ENCODE data around the gene GABARAP. TPM values are rescaled to one million over a fixed set of nuclear protein-coding genes. Genes with fewer than 3 reads are reported as not detected.

GABARAP gene
- total and polyA plus RNA-seq, 2 donors (not counting 1 experiment from before 2014, with no cell fraction given), result 173 to 1,154 TPM

- DNase-seq (ENCODE audit: low read depth in 2 of 2), result no peak
- Histone ChIP-seq H3K9me3 (ENCODE audit: control insufficient read depth, insufficient read depth, low read depth, low read length) (no peaks in the 10 kb centered on the region), H3K27ac (ENCODE audit: insufficient read depth, low read length) (no peak overlapping the region), H3K36me3 (ENCODE audit: control insufficient read depth, insufficient read depth, low read length) (peaks cover 1% of the 10 kb centered on the region), H4K20me1 (ENCODE audit: control insufficient read depth, extremely low read depth, insufficient read depth, low read length) (no peaks in the 10 kb centered on the region), H2AFZ (ENCODE audit: low read length) (no peak overlapping the region), H3K4me2 (ENCODE audit: extremely low read depth, insufficient read depth, low read length) (no peak overlapping the region), H3K4me1 (ENCODE audit: control insufficient read depth, extremely low read depth, insufficient read depth, low read length) (peaks cover 2% of the 10 kb centered on the region), H3K27me3 (ENCODE audit: control insufficient read depth, insufficient read depth, low read length) (no peaks in the 10 kb centered on the region), H3K79me2 (ENCODE audit: control insufficient read depth, insufficient read depth, low read length) (no peaks in the 10 kb centered on the region), H3K4me3 (replicated peaks in 1 of 4; ENCODE audit: control extremely low read depth in 1 of 4, insufficient read depth in 1 of 4, low read depth in 3 of 4, low read length in 4 of 4) (no peak overlapping the region), H3K9ac (ENCODE audit: insufficient read depth, low read length) (no peak overlapping the region)
- no peak for TF ChIP-seq CTCF (conservative IDR thresholded peaks at IDR 0.05 in 1 of 2, IDR thresholded peaks at IDR 0.05 in 1 of 2; ENCODE audit: low read depth in 1 of 2, low read length in 2 of 2)
- no peak for TF ChIP-seq EZH2 (IDR thresholded peaks at IDR 0.05; ENCODE audit: low read length, missing control alignments)
These were observed 17.3 kb upstream of the GABARAP start for GRCh38 chr17:7259555-7259889.

- Histone ChIP-seq H4K20me1 (ENCODE audit: control insufficient read depth, extremely low read depth, insufficient read depth, low read length) (no peaks in the 10 kb centered on the region), H3K9me3 (ENCODE audit: control insufficient read depth, insufficient read depth, low read depth, low read length) (no peaks in the 10 kb centered on the region), H3K27ac (ENCODE audit: insufficient read depth, low read length) (no peak overlapping the region), H3K79me2 (ENCODE audit: control insufficient read depth, insufficient read depth, low read length) (no peaks in the 10 kb centered on the region), H3K9ac (ENCODE audit: insufficient read depth, low read length) (no peak overlapping the region), H3K36me3 (ENCODE audit: control insufficient read depth, insufficient read depth, low read length) (peaks cover 1% of the 10 kb centered on the region), H2AFZ (ENCODE audit: low read length) (no peak overlapping the region), H3K4me3 (replicated peaks in 1 of 4; ENCODE audit: control extremely low read depth in 1 of 4, insufficient read depth in 1 of 4, low read depth in 3 of 4, low read length in 4 of 4) (no peak overlapping the region), H3K27me3 (ENCODE audit: control insufficient read depth, insufficient read depth, low read length) (no peaks in the 10 kb centered on the region), H3K4me1 (ENCODE audit: control insufficient read depth, extremely low read depth, insufficient read depth, low read length) (no peaks in the 10 kb centered on the region), H3K4me2 (ENCODE audit: extremely low read depth, insufficient read depth, low read length) (no peak overlapping the region)
- peak; percentile 34 to 39 for DNase-seq (ENCODE audit: low read depth in 2 of 2)
- TF ChIP-seq CTCF (conservative IDR thresholded peaks at IDR 0.05 in 1 of 2, IDR thresholded peaks at IDR 0.05 in 1 of 2; ENCODE audit: low read depth in 1 of 2, low read length in 2 of 2), result no peak
- TF ChIP-seq EZH2 (IDR thresholded peaks at IDR 0.05; ENCODE audit: low read length, missing control alignments), result no peak
These were observed 16.7 kb upstream of the GABARAP start for GRCh38 chr17:7258731-7259554.

GRCh38 chr17:7256766-7257456, 14.7 kb upstream of the GABARAP start:
- H2AFZ ChIP-seq (ENCODE audit: low read length), result no peak overlapping the region
- TF ChIP-seq EZH2 (IDR thresholded peaks at IDR 0.05; ENCODE audit: low read length, missing control alignments), result no peak
- no peak for TF ChIP-seq CTCF (conservative IDR thresholded peaks at IDR 0.05 in 1 of 2, IDR thresholded peaks at IDR 0.05 in 1 of 2; ENCODE audit: low read depth in 1 of 2, low read length in 2 of 2)
- H3K9me3 ChIP-seq (ENCODE audit: control insufficient read depth, insufficient read depth, low read depth, low read length), result no peaks in the 10 kb centered on the region
- H3K27ac ChIP-seq (ENCODE audit: insufficient read depth, low read length), result no peak overlapping the region
- H3K79me2 ChIP-seq (ENCODE audit: control insufficient read depth, insufficient read depth, low read length), result peaks cover 9% of the 10 kb centered on the region
- no peaks in the 10 kb centered on the region for H3K4me1 ChIP-seq (ENCODE audit: control insufficient read depth, extremely low read depth, insufficient read depth, low read length)
- H3K36me3 ChIP-seq (ENCODE audit: control insufficient read depth, insufficient read depth, low read length), result peaks cover 1% of the 10 kb centered on the region
- H3K27me3 ChIP-seq (ENCODE audit: control insufficient read depth, insufficient read depth, low read length), result no peaks in the 10 kb centered on the region
- no peak for DNase-seq (ENCODE audit: low read depth in 2 of 2)
- no peaks in the 10 kb centered on the region for H4K20me1 ChIP-seq (ENCODE audit: control insufficient read depth, extremely low read depth, insufficient read depth, low read length)
- H3K4me3 ChIP-seq (replicated peaks in 1 of 4; ENCODE audit: control extremely low read depth in 1 of 4, insufficient read depth in 1 of 4, low read depth in 3 of 4, low read length in 4 of 4), result no peak overlapping the region
- H3K4me2 ChIP-seq (ENCODE audit: extremely low read depth, insufficient read depth, low read length), result no peak overlapping the region
- no peak overlapping the region for H3K9ac ChIP-seq (ENCODE audit: insufficient read depth, low read length)

Measured in fibroblast of lung (primary cell).